Fibroblast of gingiva (primary cell): ENCODE data around the gene IKZF1.

Experiments used
- DNase-seq: peaks from one replicate; pipeline ENCODE4 v3.0.0-alpha.2; 2011; ENCODE audit warnings: low read depth

IKZF1 gene

DNA sequence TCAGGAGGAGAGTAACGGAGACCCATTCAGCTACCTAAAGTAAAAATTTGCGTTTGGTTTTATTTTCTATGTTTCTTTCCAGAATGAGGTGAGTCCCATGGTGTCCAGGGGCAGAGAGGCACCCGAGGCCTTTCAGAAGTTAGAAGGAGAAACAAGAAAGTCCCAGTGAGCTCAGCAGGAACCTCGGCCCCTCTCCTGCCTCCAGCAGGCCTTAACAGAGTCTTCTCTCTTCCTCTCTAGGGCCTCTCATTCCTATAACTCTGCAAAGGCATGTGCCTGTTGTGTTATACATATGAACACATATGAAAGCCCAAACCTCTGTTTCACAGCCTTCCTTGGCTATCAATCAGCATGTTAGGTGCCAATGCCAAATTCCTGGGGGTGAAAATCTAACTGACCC, 20.8 kb upstream of the IKZF1 start:
- no peak for DNase-seq

DNA sequence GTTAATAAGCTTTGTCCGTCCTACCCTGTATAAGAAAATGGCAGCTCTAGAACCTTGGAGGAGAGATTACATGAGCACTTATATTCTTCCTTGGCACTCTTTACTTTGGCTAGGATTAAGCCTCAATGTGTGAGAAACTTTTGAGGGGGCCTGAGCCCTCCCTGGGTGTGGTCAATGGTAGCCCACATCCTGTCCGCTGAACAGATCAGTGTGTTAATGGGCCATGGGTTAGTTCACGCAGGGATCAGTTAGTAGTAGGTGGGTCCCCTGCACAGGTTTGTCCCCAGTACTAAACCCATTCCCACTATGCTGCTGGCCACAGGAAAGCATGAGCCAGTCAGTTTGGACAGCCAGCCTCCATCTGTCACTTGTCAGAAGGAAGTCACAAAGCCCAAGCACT, 20.2 kb upstream of the IKZF1 start:
- no peak for DNase-seq

DNA sequence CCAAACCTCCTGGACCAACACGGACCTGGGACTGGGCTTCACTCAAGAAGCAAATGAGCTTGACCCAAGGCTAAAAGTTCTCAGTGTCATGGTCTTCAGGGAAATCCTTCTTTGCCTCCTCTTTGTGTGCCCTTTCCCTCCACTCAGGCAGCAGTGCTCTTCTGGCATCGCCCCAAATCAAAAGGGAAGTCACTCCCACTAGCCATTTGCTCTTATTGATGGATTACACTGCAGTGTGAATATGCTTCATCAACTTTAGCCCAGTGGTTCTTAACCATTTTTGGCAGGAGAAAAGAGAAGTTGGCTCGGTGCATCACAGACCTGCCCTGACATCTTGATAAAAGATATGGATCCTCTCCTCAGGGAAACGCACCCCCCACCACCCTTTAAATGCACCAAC, 19.2 kb upstream of the IKZF1 start:
- no peak for DNase-seq

DNA sequence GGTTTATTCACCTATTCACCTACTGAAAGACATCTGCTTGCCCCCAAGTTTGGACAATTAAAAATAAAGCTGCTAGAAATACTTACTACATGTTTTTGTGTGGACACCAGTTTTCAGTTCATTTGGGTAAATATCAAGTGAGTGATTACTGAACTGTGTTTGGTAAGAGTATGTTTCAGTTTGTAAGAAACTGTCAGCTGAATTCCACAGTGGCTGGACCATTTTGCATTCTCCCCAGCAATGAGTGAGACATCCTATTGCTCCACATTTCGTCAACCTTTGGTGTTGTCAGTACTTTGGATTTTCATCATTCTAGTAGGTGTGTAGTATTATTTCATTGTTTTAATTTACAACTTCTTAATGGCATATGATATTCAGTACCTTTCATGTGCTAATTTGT, 17.4 kb upstream of the IKZF1 start:
- no peak for DNase-seq

DNA sequence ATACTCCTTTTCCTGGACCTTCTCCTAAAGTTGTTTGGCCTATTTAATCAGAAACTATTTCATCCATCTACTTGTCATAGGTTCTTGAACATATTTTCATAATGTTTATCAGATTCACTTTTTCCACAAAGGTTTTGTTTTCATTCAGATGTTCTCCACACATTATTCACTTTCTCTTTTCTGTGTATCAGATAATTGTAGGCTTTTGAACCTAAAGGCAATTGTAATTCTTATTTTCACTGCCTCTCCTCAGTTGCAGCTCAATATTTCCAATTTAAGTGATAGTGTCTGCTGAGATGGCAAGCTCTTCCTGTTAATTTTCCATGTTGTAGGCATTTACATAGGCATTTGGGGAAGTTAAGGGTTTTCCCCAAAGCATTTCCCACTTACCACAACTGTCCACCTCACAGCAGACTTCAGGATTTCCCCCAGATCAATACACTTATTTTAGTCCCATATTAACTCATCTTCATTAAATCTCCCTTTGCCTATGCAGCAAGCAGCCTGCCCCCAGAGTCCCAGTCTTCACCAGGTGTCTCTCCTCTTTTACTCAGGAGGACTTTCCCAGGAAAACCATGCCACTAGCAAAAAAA, 12.3 kb upstream of the IKZF1 start:
- no peak for DNase-seq

DNA sequence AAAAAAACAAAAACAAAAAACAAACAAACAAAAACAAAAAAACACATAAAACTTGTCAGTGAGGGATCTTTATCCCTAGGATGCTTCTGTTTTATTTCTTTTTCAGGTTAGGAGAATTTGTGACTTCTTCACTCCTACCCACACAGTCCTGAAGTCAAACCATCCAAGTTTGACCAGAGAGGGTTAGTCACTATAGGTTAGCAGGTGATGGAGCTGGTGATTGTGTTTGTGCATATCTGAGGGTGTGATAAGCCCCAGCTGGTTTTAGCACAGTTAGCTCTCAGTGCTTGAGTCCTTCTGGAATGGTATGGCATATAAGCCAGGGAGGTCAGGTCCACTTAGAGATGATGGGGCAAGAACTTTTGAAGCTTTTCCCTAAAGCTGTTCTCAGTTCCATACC, 11.8 kb upstream of the IKZF1 start:
- no peak for DNase-seq

DNA sequence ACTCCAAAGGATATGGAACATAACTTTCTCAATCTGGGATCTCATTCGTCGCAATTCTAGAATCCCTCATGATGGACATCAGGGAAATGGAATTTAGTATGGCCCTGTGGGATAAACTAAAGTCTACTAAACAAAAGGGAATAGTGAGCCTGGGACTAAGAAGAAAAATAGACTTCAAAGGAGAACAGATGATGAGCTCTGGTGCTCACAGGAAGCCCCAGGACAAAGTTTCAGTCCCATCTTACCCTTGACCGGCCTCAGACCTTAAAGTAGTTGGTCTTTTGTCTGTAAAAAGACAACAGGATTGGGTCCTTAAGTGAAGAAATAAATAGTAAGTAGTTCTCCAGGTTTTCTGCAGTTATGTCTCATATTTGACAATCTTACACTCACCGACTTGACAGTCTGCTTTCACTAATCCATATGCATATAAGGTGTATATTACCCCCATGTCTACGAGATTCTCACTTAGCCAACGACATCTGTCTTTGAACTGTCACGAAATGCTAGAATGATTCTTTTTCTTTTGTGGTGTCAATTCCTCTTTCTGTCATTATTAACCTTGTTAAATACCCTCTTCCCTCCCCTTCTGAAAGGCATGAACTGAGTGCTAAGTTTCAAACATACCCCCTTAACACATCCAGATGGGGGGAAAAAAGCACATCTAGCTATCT, 10.9 kb upstream of the IKZF1 start:
- no peak for DNase-seq

DNA sequence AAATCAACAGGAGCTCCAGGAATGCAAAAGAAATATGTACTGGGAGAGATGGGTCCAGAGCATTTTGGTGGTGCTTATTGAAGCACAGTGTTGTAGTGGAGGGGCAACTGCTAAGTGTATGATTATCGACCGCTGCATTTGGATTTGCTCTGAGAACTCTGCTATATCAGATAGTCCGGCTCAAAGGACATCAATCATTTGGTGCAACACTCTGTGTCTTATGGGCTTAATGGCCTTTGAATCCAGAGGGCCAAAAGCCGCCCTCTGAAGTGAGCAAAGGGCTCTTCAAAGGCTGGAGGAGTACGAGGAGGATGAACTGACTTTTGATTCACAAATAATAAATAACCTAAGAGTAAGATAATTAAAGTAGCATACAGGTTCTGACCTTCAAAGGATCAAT, 9.4 kb upstream of the IKZF1 start:
- no peak for DNase-seq

DNA sequence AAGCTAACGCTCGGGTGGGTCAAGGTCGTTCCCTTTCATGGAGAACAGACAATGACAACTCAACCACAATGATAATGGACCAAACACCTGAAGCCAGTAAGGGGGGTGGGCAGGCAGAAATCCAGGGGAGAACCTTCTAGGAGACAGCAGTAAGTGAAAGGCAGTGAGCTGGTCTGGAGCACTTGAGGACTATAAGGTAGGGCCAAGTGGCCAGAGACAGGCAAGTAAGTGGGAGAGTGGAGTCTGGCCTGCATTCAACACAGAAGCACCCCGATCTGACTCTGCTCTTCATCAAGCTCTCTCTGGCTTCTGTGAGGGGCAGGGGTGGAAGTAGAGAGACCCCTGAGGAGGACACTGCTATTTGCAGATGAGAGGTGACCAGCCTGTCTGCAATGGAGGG, 7.7 kb upstream of the IKZF1 start:
- no peak for DNase-seq

DNA sequence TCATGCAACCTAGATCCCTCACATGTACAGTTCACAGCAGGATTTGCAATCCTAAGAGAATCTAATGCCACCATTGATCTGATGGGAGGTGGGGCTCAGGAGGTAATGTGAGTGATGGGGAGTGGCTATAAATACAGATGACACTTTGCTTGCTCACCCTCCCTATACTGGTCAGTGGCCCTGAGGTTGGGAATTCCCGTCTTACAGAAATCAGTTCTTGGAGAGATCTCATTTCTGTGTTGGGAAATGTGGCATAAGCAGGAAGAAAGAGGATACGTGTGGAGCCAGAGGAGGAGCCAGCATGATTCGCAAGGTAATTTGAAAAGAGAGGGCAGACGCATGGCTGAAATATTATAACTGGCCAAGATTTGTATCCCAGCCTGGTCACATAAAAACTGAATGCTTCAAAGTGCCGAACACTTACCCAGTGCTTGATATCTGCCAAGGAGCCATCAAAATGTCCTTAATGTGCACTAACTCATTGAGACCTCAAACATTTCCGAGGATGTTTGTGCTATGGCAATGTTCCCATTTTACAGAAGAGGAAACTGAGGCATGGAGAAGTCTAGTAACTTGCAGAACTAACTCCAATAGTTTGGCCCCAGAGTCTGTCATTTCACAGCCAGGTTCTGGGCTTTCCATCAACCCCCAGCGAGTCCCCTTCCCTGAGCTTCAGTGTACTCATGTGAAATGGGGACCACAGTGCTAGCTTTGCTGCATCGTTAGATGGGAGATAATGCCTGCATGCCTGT, 5.5 kb upstream of the IKZF1 start:
- DNase-seq: no peak

DNA sequence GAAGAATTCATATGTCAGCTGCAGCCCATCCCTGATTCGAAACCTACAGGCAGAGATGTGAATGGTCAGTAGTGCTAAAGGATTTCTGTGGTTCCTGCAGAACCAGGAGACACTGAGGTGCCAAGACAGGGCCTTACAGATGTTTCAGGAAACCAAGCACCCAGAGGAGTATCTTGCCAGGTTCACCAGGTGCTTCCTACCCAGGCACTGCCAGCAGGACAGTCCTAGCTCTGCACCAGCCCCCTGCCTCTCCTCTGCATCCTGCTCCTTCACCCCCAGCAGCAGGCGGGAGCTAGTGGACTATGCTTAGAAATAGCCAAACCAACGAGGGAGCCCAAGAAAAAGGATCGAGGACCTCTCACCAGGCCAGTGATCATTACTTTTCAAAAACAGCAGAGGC, 4.2 kb upstream of the IKZF1 start:
- no peak for DNase-seq

DNA sequence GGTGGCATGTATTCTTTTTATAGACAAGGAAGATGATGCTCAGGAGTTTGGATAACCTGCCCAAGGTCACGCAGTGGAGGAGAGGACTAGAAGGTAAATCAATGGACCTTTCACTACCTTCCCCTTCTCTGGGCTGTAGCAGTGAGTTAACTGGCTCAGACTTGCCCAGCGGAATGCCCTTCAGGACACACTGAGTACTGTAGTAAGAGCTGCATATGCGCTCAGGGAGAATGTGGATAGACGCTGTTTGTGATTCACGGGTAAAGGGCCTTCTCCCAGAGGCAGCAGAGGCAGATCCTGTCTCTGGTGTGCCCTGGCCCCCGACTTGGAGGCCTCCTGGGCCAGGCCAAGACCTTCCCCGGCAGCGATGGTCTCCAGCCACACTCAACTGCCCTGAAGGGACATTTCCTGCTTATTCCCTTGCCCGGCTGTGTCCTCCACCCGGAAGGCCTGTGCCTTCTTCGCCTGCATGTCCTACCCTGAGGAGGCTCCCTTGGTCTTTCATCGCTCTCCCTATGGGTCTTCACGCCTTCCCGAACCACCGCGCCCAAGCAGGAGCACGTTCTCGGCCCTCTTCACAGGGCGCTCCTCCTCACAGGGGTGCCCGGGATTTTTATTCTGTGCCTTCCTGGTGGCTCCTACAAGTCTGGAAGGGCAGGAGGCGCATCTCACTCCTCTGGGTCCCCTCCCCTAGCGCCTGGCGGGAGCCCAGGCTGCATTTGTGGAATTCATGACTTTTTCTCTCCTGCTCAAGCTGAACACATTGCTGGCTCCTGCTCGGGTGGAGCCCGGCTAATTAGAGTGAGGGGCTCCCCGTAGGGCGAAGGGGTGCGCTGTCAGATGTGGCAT, 1.8 kb upstream of the IKZF1 start:
- DNase-seq: no peak

DNA sequence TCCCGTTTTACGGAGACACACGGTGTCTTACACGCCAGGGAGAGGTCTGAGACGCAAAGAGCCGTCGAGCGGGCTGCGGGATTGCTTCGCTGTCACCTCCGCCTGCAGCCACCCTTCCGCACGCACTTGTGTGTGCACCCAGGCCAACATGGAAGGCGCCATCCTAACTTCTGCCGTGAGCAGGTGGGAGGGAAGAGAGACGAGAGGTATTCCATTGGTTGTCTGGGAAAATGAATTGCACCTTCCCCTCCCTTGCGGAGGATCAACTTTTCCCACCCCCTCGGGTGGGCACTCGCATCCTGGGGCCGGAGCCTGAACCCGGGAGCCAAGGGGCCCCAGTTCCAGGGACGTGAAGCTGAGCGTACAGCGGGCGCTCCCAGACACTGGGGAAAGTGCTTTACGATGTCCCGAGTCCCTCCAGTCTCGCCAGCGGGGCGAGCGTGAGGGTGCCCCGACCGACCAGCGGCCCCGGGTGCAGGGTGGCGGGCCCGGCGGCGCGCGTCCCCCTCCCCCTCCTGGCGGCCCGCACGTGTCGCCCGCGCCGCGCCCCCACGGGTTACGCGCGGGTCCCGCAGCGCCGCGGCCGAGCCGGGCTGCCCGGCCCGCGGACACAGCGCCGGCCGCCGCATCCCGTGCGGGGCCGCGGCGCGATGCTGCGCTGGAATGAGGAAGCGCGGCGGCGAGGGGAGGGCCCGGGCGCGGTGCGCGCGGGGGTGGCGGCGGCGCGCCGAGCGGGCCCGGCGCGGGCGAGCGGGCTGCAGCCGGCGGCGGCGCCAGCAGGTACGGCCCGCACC, 984 bp upstream of the IKZF1 start:
- no peak for DNase-seq

DNA sequence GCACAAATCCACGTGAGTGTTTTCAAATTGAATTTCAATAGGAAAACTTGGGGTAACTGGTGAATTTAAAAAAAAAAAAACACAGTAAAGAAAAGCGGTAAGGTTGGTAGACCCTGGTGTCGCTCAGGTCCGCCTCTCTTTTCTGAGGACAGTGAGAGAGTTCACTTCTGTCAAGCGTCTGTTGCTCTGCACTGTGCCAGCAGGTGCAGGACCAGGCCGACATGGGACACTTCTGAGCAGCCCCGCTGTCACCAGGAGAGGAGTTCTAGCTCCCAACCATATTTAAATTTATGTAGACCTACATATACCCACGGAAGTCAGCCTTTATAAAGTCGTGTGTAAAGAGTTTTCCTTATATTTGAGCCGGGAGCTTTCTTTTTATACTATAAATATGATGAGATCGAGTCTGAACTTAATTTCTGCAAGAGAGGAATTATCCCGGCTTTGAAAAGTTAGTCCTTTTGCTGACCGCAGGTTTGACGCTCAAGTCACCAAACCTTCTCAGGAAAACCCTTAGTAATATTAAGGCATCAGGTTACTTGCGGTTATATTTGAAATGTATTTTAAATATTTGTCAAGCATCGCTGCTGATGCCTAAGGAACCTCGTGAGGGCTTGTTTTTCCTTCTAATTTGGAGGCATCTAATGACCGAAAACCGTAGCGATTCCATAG, 531 bp downstream of the IKZF1 start:
- DNase-seq: no peak

DNA sequence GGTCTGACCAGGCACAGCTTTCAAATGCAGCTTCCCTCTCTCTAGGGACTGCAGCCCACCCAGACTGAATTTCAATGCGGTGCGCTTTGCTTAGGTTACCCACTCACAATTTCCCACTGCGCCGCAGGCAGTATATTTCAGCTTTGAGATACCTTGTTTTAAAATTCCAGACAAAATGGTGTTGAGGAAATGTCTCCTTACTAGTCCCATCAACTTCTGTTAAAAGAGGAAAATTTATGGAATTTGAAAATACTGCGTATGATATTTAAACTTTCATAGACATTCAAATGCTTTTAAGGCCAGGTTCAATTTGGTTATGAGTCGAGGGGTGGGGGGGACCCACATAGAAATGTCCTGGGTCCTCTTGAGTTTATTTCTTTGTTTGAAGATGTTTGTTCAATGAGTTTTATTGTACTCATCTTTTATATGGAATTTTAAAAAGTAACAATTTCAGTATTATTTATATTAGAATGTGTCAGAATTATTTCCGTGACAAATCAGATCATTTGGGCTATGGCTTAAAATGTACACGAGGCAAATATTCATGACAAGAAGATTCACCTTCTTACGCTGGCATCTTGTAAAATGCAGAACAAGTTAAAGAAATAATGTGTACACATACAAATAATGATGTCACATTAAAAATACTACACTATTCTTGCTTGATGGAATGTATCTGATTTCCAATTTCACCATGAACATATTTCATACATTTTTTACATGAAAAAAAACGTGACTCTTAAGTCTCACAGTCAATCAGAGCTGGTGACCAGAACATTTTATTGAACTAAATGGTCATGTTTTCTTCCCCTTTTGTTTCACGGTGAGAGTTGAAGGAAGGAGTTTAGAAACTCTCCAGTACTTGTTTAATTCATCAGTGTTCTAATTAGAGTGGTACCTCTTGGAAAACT, 1.3 kb downstream of the IKZF1 start:
- no peak for DNase-seq

DNA sequence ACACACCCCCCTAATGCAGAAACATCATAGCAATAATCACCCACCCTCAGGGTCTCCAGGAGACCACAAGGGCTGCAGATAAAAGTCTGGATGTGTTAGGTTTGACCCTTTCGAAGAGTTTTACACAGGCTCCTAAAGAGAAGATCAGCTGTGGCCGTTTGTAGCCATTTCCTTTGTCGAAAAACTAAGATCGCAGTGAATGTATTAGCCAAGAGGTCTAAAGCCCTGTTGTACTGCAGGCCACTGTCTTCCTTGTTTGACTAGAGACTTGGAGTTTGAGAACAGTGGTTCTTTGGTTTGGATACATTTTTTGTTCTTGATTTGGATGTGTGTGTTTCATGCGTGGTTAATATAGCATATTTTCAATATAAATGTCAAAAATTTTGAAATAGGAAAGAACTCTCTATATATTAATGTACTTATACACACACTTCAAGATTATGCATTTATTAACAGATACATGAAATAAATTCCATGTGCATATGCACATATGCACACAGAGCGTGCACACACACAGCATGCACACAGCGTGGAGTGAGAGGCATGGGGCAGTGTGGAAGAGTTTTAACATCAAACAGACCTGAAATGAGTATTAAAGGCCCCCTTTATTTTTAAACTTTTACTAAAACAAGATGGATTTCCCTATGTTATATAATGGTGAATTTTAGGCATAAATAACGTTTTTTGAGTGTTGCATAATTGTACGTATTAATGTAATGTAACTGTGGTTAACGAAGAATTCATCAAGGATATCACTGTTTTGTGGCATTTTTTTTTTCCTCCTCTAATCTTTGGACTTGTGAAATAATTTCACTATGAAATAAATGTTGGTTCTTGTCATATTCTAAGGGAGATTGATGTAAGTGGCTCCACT, 2.2 kb downstream of the IKZF1 start:
- DNase-seq: no peak

DNA sequence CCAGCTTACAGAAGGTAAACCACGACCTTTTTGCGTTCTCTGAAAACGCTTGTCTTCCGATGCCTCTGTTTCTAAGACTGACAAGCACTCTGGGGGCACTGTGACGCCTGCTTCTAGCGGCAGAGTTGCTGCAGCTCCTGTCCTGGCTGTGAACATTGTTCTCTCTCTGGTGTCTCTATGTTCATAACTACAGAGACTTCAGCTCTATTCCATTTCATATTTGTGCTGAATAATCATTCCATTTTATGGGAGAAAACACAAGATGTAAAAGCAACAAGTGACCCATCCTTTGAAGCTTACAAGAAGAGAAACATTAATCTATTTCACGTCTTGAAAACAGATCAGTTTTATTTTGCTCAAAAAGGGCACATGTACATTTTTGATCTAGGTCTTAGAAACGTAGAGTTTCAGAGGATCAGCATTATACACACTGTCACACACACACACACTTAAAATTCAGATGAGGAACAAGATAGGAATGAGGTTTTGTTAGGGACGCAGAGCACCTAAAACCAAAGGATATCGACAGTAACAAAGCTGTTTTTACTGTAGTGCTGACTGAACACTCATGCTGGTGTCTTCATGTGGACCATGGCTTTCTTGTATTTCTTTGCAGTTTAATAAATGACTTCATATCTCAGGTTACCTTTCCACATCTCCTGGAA, 3.0 kb downstream of the IKZF1 start:
- DNase-seq: no peak

DNA sequence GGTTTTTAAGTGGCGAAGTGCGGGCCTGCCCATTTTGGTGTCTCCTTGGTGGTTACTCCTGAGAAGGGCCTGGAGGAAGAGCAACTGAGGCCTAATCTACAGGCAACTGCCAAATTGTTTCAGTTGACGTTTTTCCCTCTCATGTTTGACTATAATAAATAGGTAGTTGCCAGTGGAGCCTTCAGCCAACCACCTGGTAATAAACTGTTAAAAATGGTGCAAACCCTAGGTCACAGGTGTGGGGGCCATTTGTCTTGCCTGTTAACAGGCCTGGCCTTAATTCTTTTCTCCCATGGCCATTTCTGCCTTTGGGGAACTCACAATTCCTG, 3.7 kb downstream of the IKZF1 start:
- no peak for DNase-seq
